IMR-90 (cell line): ENCODE data around the gene SLC9A1. TPM values are rescaled to one million over a fixed set of nuclear protein-coding genes. Genes with fewer than 3 reads are reported as not detected.
"Not testable (repeated sequence)": the region's sequence is repeated elsewhere in the genome, so short reads cannot be mapped to it uniquely, and the experiment has no call there.

Source experiments
- ATAC-seq: fragments of 200-7000 bp; cut with Tn5 transposase; 2 replicates; pipeline ENCODE4 v1.9.1; 2020; ENCODE audit warnings: low read depth, mild to moderate bottlenecking, moderate library complexity
- BruUV-seq: library from RNA; stranded (reverse); fragments of 400-500 nt; replicated peaks from 2 replicates; lab custom pipeline; 2021; lab: Mats Ljungman, UMichigan
- CTCF ChIA-PET: fragments of 300-600 bp; formaldehyde crosslinking; extraction: SDS; loops from one replicate; lab custom pipeline; 2021; ENCODE audit warnings: antibody characterized with exemption; lab: Yijun Ruan, JAX
- POLR2A ChIA-PET: fragments of 300-600 bp; sonication (Branson Sonifier 250); formaldehyde crosslinking; loops from one replicate; lab custom pipeline; 2022; ENCODE audit warnings: antibody characterized with exemption; ENCODE audit not compliant: unreplicated experiment; lab: Charles Lee
- DNase-seq: peaks from one replicate; pipeline ENCODE4 v3.0.0; 2013
- H2AFZ ChIP-seq: replicated peaks from 2 replicates; pipeline ENCODE3; 2013; ENCODE audit warnings: low read length, mild to moderate bottlenecking; ENCODE audit not compliant: poor library complexity
- H2AK5ac ChIP-seq: 2 replicates; pipeline ENCODE4 v1.6.1; 2013; ENCODE audit warnings: low read depth, low read length, inconsistent platforms
- H2AK9ac ChIP-seq: replicated peaks from 2 replicates; pipeline ENCODE3; 2013; ENCODE audit warnings: mild to moderate bottlenecking, low read depth, low read length, moderate library complexity; ENCODE audit not compliant: poor library complexity
- H2BK120ac ChIP-seq: 2 replicates; pipeline ENCODE4 v1.6.1; 2013; ENCODE audit warnings: low read depth, low read length, inconsistent platforms
- H2BK15ac ChIP-seq: 3 replicates; pipeline ENCODE4 v1.6.1; 2013; ENCODE audit warnings: low read depth, low read length, inconsistent platforms
- H2BK20ac ChIP-seq: 2 replicates; pipeline ENCODE4 v1.6.1; 2013; ENCODE audit warnings: low read depth, mild to moderate bottlenecking, inconsistent platforms, low read length, moderate library complexity
- H2BK5ac ChIP-seq: 2 replicates; pipeline ENCODE4 v1.6.1; 2013; ENCODE audit warnings: mild to moderate bottlenecking, low read depth, low read length, inconsistent platforms; ENCODE audit not compliant: poor library complexity, severe bottlenecking
- H3K14ac ChIP-seq: replicated peaks from 2 replicates; pipeline ENCODE4 v1.6.1; 2013; ENCODE audit warnings: low read depth, low read length, inconsistent platforms
- H3K18ac ChIP-seq: 2 replicates; pipeline ENCODE4 v1.6.1; 2013; ENCODE audit warnings: low read depth, low read length, control low read depth
- H3K23ac ChIP-seq: 2 replicates; pipeline ENCODE4 v1.6.1; 2013; ENCODE audit warnings: low read depth, low read length, inconsistent platforms
- H3K27ac ChIP-seq: 2 replicates; pipeline ENCODE4 v1.5.1; 2013; ENCODE audit warnings: mild to moderate bottlenecking, control low read depth, low read length; ENCODE audit not compliant: insufficient read depth
- H3K27me3 ChIP-seq: 2 replicates; pipeline ENCODE4 v1.6.1; 2013; ENCODE audit warnings: low read length; ENCODE audit not compliant: control insufficient read depth, insufficient read depth
- H3K36me3 ChIP-seq: 2 replicates; pipeline ENCODE4 v1.6.1; 2013; ENCODE audit warnings: low read length, mixed read lengths; ENCODE audit not compliant: control insufficient read depth, insufficient read depth
- H3K4ac ChIP-seq: 2 replicates; pipeline ENCODE4 v1.6.1; 2013; ENCODE audit warnings: low read depth, low read length, inconsistent platforms
- H3K4me1 ChIP-seq: 2 replicates; pipeline ENCODE4 v1.6.1; 2013; ENCODE audit warnings: low read length, mixed read lengths; ENCODE audit not compliant: control insufficient read depth, insufficient read depth
- H3K4me2 ChIP-seq: 2 replicates; pipeline ENCODE4 v1.6.1; 2013; ENCODE audit warnings: low read depth, mild to moderate bottlenecking, control low read depth, low read length, moderate library complexity
- H3K4me3 ChIP-seq: 2 replicates; pipeline ENCODE4 v1.5.1; 2013; ENCODE audit warnings: low read depth, mild to moderate bottlenecking, control low read depth, low read length, moderate library complexity; ENCODE audit not compliant: insufficient read depth
- H3K56ac ChIP-seq: 2 replicates; pipeline ENCODE4 v1.6.1; 2013; ENCODE audit warnings: low read length, inconsistent platforms; ENCODE audit not compliant: insufficient read depth; ENCODE audit errors: extremely low read depth
- H3K79me1 ChIP-seq, 2 experiments: 2 replicates each; pipeline ENCODE4 v1.6.1; 2013; ENCODE audit warnings: low read length in 2 of 2, inconsistent platforms in 1 of 2, low read depth in 1 of 2
- H3K9ac ChIP-seq: 2 replicates; pipeline ENCODE4 v1.6.1; 2013; ENCODE audit warnings: low read depth, low read length, control low read depth
- H3K9me1 ChIP-seq: 2 replicates; pipeline ENCODE4 v1.6.1; 2013; ENCODE audit warnings: low read length, inconsistent platforms; ENCODE audit not compliant: insufficient read depth
- H3K9me3 ChIP-seq: 2 replicates; pipeline ENCODE4 v1.6.1; 2013; ENCODE audit warnings: low read length; ENCODE audit not compliant: control insufficient read depth, insufficient read depth
- H4K20me1 ChIP-seq: 2 replicates; pipeline ENCODE4 v1.6.1; 2013; ENCODE audit warnings: low read length, inconsistent platforms; ENCODE audit not compliant: insufficient read depth
- H4K5ac ChIP-seq: 2 replicates; pipeline ENCODE4 v1.6.1; 2013; ENCODE audit warnings: mild to moderate bottlenecking, low read depth, low read length, control low read depth
- H4K8ac ChIP-seq, 2 experiments: 2 replicates each; pipeline ENCODE4 v1.6.1; 2013; ENCODE audit warnings: low read depth in 2 of 2, low read length in 2 of 2, control low read depth in 1 of 2, inconsistent platforms in 1 of 2
- H4K91ac ChIP-seq: 2 replicates; pipeline ENCODE4 v1.6.1; 2013; ENCODE audit warnings: low read depth, low read length, inconsistent platforms; ENCODE audit not compliant: insufficient read depth
- WGBS, 2 experiments: methylation state at CpG; one replicate each; pipeline versions ENCODE4 v1.1.5 to v1.1.7; 2013; ENCODE audit warnings: missing lambda C conversion rate in 2 of 2; ENCODE audit not compliant: insufficient read length in 1 of 2; ENCODE audit errors: extremely low coverage in 2 of 2; 5-methylcytosine and 5-hydroxymethylcytosine counted together
- dilution Hi-C: fragments of 300-500 bp; cut with HindIII; formaldehyde crosslinking; loops from one replicate; pipeline ENCODE4 v1.14.3; 2018; ENCODE audit warnings: low sequenced_read_pairs; ENCODE audit not compliant: unreplicated experiment
- in situ Hi-C: fragments of 300-500 bp; cut with MboI; formaldehyde crosslinking; loops from 3 replicates; pipeline ENCODE4 v1.14.3; 2019; ENCODE audit warnings: low sequenced_read_pairs, inconsistent platforms, mixed read lengths
- intact Hi-C: fragments of 100-400 bp; cut with micrococcal nuclease; formaldehyde crosslinking; loops from 2 replicates; pipeline ENCODE4 v1.10.0; 2022
- polyA plus RNA-seq, 3 experiments: library from polyadenylated mRNA; depleted of rRNA; stranded (reverse); fragments of >200 nt; gene quantifications; 2 replicates each; pipeline ENCODE4 v1.2.3, GENCODE V29; 2012; ENCODE audit warnings: low replicate concordance in 1 of 3
- total RNA-seq: library from RNA; depleted of rRNA; stranded (reverse); fragments of >200 nt; gene quantifications from 2 replicates; pipeline ENCODE4 v1.2.3, GENCODE V29; 2012

SLC9A1 gene
- total and polyA plus RNA-seq, 2 of the 4 experiments (the other 2 are of a cell fraction), result 2.0 to 21.2 TPM

DNA sequence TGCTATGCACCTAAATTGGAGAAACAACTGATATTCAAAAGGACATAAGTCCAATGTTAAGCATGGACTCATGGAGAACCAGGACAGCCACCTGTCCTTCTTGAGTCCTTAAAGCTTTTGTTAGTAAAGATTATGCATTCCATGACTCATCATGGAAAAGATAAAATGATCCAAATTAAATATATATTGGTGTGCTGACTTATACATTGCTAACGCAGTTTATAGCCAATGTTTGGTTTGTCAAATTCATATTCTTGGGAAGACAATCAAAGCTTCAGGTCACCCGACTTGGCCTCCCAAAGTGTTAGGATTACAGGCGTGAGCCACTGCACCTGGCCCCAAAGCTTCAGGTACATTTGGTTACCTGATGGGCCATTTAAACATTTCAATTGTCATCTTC, 29.7 kb upstream of the SLC9A1 start:
- H2BK120ac ChIP-seq, H3K14ac ChIP-seq, H3K9me1 ChIP-seq, H3K9ac ChIP-seq, H3K4me2 ChIP-seq, H3K4ac ChIP-seq, in situ Hi-C loops, H2BK5ac ChIP-seq, H3K56ac ChIP-seq, H3K36me3 ChIP-seq, H3K27me3 ChIP-seq, H4K91ac ChIP-seq, H3K4me3 ChIP-seq, ATAC-seq, CTCF ChIA-PET, H4K8ac ChIP-seq, H4K5ac ChIP-seq, H2BK20ac ChIP-seq, H2BK15ac ChIP-seq, H3K27ac ChIP-seq, H2AFZ ChIP-seq, H3K18ac ChIP-seq, H4K20me1 ChIP-seq, H3K79me1 ChIP-seq, POLR2A ChIA-PET, H3K23ac ChIP-seq, DNase-seq, H2AK9ac ChIP-seq, H3K4me1 ChIP-seq, H2AK5ac ChIP-seq, BruUV-seq, dilution Hi-C loops, intact Hi-C loops: not testable (repeated sequence)
- no CpG with 5 or more reads among the region's 3 CpGs for WGBS, 2 experiments
- H3K9me3 ChIP-seq, result peaks cover 10% of the 10 kb centered on the region
